Stimulated activated CD8-positive, alpha-beta memory T cell treated with anti-CD3 and anti-CD28 coated beads, Interleukin-7, amount 100 ng/mL, for 24 hours (primary cell): ENCODE measurements around the gene MASP1.

Experiments used
- DNase-seq: peaks from one replicate; pipeline ENCODE4 v3.0.0-alpha.2; 2020; ENCODE audit warnings: low read depth

MASP1 gene

GRCh38 chr3:187293516-187294430 is 2.2 kb upstream of the MASP1 start:
- no peak for DNase-seq

GRCh38 chr3:187292631-187293515 is 1.3 kb upstream of the MASP1 start:
- no peak for DNase-seq

- DNase-seq, result no peak
Measured at GRCh38 chr3:187292181-187292580, 644 bp upstream of the MASP1 start.

GRCh38 chr3:187291001-187291511 is 481 bp downstream of the MASP1 start:
- no peak for DNase-seq

- no peak for DNase-seq
Measured at GRCh38 chr3:187290503-187290902, 1.0 kb downstream of the MASP1 start.

- no peak for DNase-seq
Measured at GRCh38 chr3:187288855-187289605, 2.5 kb downstream of the MASP1 start.

- no peak for DNase-seq
Measured at GRCh38 chr3:187288131-187288854, 3.2 kb downstream of the MASP1 start.

GRCh38 chr3:187287256-187287655 is 4.3 kb downstream of the MASP1 start:
- DNase-seq, result no peak

- no peak for DNase-seq
Measured at GRCh38 chr3:187286467-187287059, 5.0 kb downstream of the MASP1 start.

GRCh38 chr3:187281191-187281714 is 10.3 kb downstream of the MASP1 start:
- no peak for DNase-seq

- no peak for DNase-seq
Measured at GRCh38 chr3:187280644-187281043, 10.9 kb downstream of the MASP1 start.

GRCh38 chr3:187277129-187277462 is 14.4 kb downstream of the MASP1 start:
- no peak for DNase-seq

GRCh38 chr3:187276397-187277128 is 15.0 kb downstream of the MASP1 start:
- DNase-seq, result no peak

- no peak for DNase-seq
Measured at GRCh38 chr3:187274977-187275338, 16.6 kb downstream of the MASP1 start.

- DNase-seq, result no peak
Measured at GRCh38 chr3:187274315-187274976, 17.1 kb downstream of the MASP1 start.

- no peak for DNase-seq
Measured at GRCh38 chr3:187271582-187271981, 20.0 kb downstream of the MASP1 start.

- no peak for DNase-seq
Measured at GRCh38 chr3:187269486-187269885, 22.1 kb downstream of the MASP1 start.

GRCh38 chr3:187267306-187267705 is 24.2 kb downstream of the MASP1 start:
- DNase-seq, result no peak

GRCh38 chr3:187266691-187267090 is 24.8 kb downstream of the MASP1 start:
- DNase-seq, result no peak
